ENCODE results near the gene COG5. TPM values are rescaled to one million over a fixed set of nuclear protein-coding genes. Genes with fewer than 3 reads are reported as not detected.

Gene COG5
- total and polyA plus RNA-seq, 9 of the 15 experiments (the other 6 are each of a cell fraction or from before 2014, with no cell fraction given), result 15.3 to 75.1 (median 56.4) TPM

GRCh38 chr7:107167483-107168232 is 396.1 kb downstream of the COG5 start (continued):
- TF ChIP-seq ZMIZ1 (IDR thresholded peaks at IDR 0.05; ENCODE audit: low read depth in 2 of 2, low read length in 2 of 2), result no peak
- TF ChIP-seq TAF7 (tag; IDR thresholded peaks at IDR 0.05), result peak; percentile 86
- peak; percentile 89 for TF ChIP-seq KDM1A (IDR thresholded peaks at IDR 0.05)
- no peak for TF ChIP-seq SRSF1 (IDR thresholded peaks at IDR 0.05; ENCODE audit: low read depth, low read length)
- TF ChIP-seq ARNT (IDR thresholded peaks at IDR 0.05), result peak in 1 of 2 experiments; percentile 70; a peak in 2 of 4 replicates
- peak; percentile 81 for TF ChIP-seq TAF9B (IDR thresholded peaks at IDR 0.05; ENCODE audit: partially characterized antibody)
- TF ChIP-seq MXI1 (IDR thresholded peaks at IDR 0.05; ENCODE audit: low read depth, low read length), result peak; percentile 33
- TF ChIP-seq RFX1 (IDR thresholded peaks at IDR 0.05), result peak; percentile 4; the same call in 1 of the 2 replicates
- TF ChIP-seq E2F8 (IDR thresholded peaks at IDR 0.05; ENCODE audit: low read depth, partially characterized antibody), result peak; percentile 50
- peak; percentile 33; the same call in 1 of the 2 replicates for TF ChIP-seq TEAD2 (tag; IDR thresholded peaks at IDR 0.05)
- TF ChIP-seq TARDBP (IDR thresholded peaks at IDR 0.05), result peak; percentile 57; the same call in 1 of the 2 replicates
- no peak for TF ChIP-seq ZBTB1 (CRISPR knock-in tag; IDR thresholded peaks at IDR 0.05; ENCODE audit: borderline replicate concordance, low read depth)
- TF ChIP-seq GATAD2B (IDR thresholded peaks at IDR 0.05; ENCODE audit: borderline replicate concordance), result peak; percentile 49
- TF ChIP-seq NCOA4 (IDR thresholded peaks at IDR 0.05; ENCODE audit: partially characterized antibody), result no peak
- peak; percentile 5 for TF ChIP-seq MEIS2 (IDR thresholded peaks at IDR 0.05; ENCODE audit: partially characterized antibody)
- peak; percentile 59 for TF ChIP-seq TEAD4 (IDR thresholded peaks at IDR 0.05; ENCODE audit: low read length)
- no peak for TF ChIP-seq TEAD4 (CRISPR knock-in tag; IDR thresholded peaks at IDR 0.05; ENCODE audit: borderline replicate concordance)
- 0 out of 2 replicates have a peak, but pooled peaks have one; percentile 63 for TF ChIP-seq ZNF780A (CRISPR knock-in tag; IDR thresholded peaks at IDR 0.05)
- no peak for TF ChIP-seq ARHGAP35 (IDR thresholded peaks at IDR 0.05; ENCODE audit: partially characterized antibody)
- peak; percentile 88 for TF ChIP-seq NBN (IDR thresholded peaks at IDR 0.05; ENCODE audit: low read depth)
- peak; percentile 70 for TF ChIP-seq CEBPG (CRISPR knock-in tag; IDR thresholded peaks at IDR 0.05)
- peak; percentile 97 to 98 for TF ChIP-seq CEBPG (tag; conservative IDR thresholded peaks at IDR 0.05 in 1 of 2, IDR thresholded peaks at IDR 0.05 in 1 of 2)
- TF ChIP-seq ZNF717 (CRISPR knock-in tag; IDR thresholded peaks at IDR 0.05), result peak; percentile 39; the same call in 1 of the 2 replicates
- TF ChIP-seq BCOR (IDR thresholded peaks at IDR 0.05), result peak; percentile 49; the same call in 1 of the 2 replicates
- TF ChIP-seq NFIX (CRISPR knock-in tag; IDR thresholded peaks at IDR 0.05; ENCODE audit: low read depth), result no peak
